Ascending aorta (tissue), 2 donors: ENCODE results near the gene AOPEP. TPM values are rescaled to one million over a fixed set of nuclear protein-coding genes. Genes with fewer than 3 reads are reported as not detected.

Experiments
- DNase-seq, 2 donors: peaks; one replicate each; pipeline ENCODE4 v3.0.0-alpha.2; 2019; ENCODE audit warnings: low spot score in 2 of 2
- H3K27ac ChIP-seq, 2 donors: fragments of 200-600 bp; sonication (generic); one replicate each; pipeline ENCODE4 v1.5.1; 2016 to 2017; ENCODE audit warnings: mild to moderate bottlenecking in 1 of 2
- H3K27me3 ChIP-seq: fragments of 200-600 bp; sonication (generic); one replicate; pipeline ENCODE4 v1.5.1; 2017
- H3K36me3 ChIP-seq, 2 donors: fragments of 200-600 bp; sonication (generic); one replicate each; pipeline ENCODE4 v1.5.1; 2016
- H3K4me1 ChIP-seq, 2 donors: fragments of 200-600 bp; sonication (generic); one replicate each; pipeline ENCODE4 v1.5.1; 2016 to 2017; ENCODE audit warnings: mild to moderate bottlenecking in 1 of 2
- H3K4me3 ChIP-seq, 2 donors: fragments of 200-600 bp; sonication (generic); one replicate each; pipeline ENCODE4 v1.5.1; 2016 to 2017; ENCODE audit warnings: mild to moderate bottlenecking in 1 of 2
- H3K9me3 ChIP-seq, 2 donors: fragments of 200-600 bp; sonication (generic); one replicate each; pipeline ENCODE4 v1.5.1; 2016
- CTCF ChIP-seq, 3 experiments: fragments of 200-600 bp in 2 of 3; fragments of 450-650 bp in 1 of 3; sonication (generic) in 2 of 3; IDR thresholded peaks; one replicate each; pipeline ENCODE4 v1.5.1; 2016 to 2019; ENCODE audit warnings: antibody characterized with exemption in 3 of 3, mild to moderate bottlenecking in 1 of 3, moderate library complexity in 1 of 3
- intact Hi-C: fragments of 100-400 bp; cut with DNase I; formaldehyde crosslinking; loops from one replicate; pipeline ENCODE4 v1.15.1; 2023
- total RNA-seq: library from RNA; depleted of rRNA; stranded (reverse); fragments of >200 nt; gene quantifications from one replicate; pipeline ENCODE4 v1.1.0, GENCODE V29; 2016

Gene AOPEP
- total RNA-seq, 1 donor from 2014 or later, result 333 TPM

- intact Hi-C loops, result no loop called here
- H3K4me3 ChIP-seq, result no peak overlapping the region
- H3K27ac ChIP-seq, result no peak overlapping the region
Measured at GRCh38 chr9:94760010-94760409, 33.5 kb downstream of the AOPEP start.

GRCh38 chr9:94760660-94761059 is 34.2 kb downstream of the AOPEP start:
- no peak overlapping the region for H3K4me3 ChIP-seq
- no peak for DNase-seq

More at GRCh38 chr9:94760010-94760409, 33.5 kb downstream of the AOPEP start:
- Histone ChIP-seq H3K4me1 (no peaks in the 10 kb centered on the region), H3K27me3 (no peaks in the 10 kb centered on the region), H3K36me3 (peaks cover 0 to 11% of the 10 kb centered on the region in 2 donors), H3K9me3 (no peaks in the 10 kb centered on the region)
- DNase-seq, result no peak
- TF ChIP-seq CTCF (IDR thresholded peaks at IDR 0.05), result no peak

GRCh38 chr9:94761481-94761880 is 35.0 kb downstream of the AOPEP start:
- DNase-seq, result no peak
- no peak for TF ChIP-seq CTCF (IDR thresholded peaks at IDR 0.05)
- Histone ChIP-seq H3K27me3 (no peaks in the 10 kb centered on the region), H3K9me3 (no peaks in the 10 kb centered on the region), H3K4me3 (no peak overlapping the region), H3K36me3 (peaks cover 0 to 11% of the 10 kb centered on the region in 2 donors), H3K4me1 (no peaks in the 10 kb centered on the region), H3K27ac (no peak overlapping the region)
- intact Hi-C loops, result no loop called here

More at GRCh38 chr9:94760660-94761059, 34.2 kb downstream of the AOPEP start:
- intact Hi-C loops, result no loop called here
- Histone ChIP-seq H3K9me3 (no peaks in the 10 kb centered on the region), H3K27ac (no peak overlapping the region), H3K36me3 (peaks cover 0 to 11% of the 10 kb centered on the region in 2 donors), H3K27me3 (no peaks in the 10 kb centered on the region), H3K4me1 (no peaks in the 10 kb centered on the region)
- TF ChIP-seq CTCF (IDR thresholded peaks at IDR 0.05), result no peak

- Histone ChIP-seq H3K27me3 (no peaks in the 10 kb centered on the region), H3K4me3 (no peak overlapping the region), H3K36me3 (no peaks in the 10 kb centered on the region), H3K9me3 (no peaks in the 10 kb centered on the region), H3K4me1 (peaks cover 0 to 4% of the 10 kb centered on the region in 2 donors), H3K27ac (no peak overlapping the region)
- no peak for TF ChIP-seq CTCF (IDR thresholded peaks at IDR 0.05)
- no peak for DNase-seq
- intact Hi-C loops, result no loop called here
Measured at GRCh38 chr9:94767331-94768072, 41.0 kb downstream of the AOPEP start.

DNA sequence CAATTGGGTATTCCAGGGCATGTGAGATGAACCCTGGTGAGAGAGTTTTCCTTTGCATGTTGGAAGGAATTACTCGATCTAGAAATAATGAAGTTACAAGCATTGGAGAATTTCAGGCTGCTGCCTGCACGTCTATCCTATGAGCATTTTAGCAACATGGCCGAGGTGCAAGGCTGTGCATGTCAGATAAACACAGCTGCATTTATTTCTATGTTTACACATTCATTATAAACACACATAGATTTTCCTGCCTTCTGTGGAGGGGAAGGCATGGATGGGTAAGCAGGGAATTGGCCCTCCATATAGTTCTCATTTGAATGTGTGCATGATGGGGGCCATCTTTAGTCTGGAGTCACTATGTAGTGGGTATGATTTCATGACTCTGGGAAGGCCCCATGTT is 42.3 kb downstream of the AOPEP start:
- Histone ChIP-seq H3K9me3 (no peaks in the 10 kb centered on the region), H3K4me3 (no peak overlapping the region), H3K4me1 (peaks cover 3 to 11% of the 10 kb centered on the region in 2 donors), H3K36me3 (no peaks in the 10 kb centered on the region), H3K27ac (no peak overlapping the region), H3K27me3 (no peaks in the 10 kb centered on the region)
- TF ChIP-seq CTCF (IDR thresholded peaks at IDR 0.05), result no peak
- intact Hi-C loops, result no loop called here
- no peak for DNase-seq
